HepG2 (cell line): ENCODE results near the gene SNAI3. TPM values are rescaled to one million over a fixed set of nuclear protein-coding genes. Genes with fewer than 3 reads are reported as not detected.

ENCODE experiments used
- DRAP1 ChIP-seq: IDR thresholded peaks from 2 replicates; pipeline ENCODE4 v1.6.1; 2016; ENCODE audit warnings: missing genetic modification reagents, missing compliant biosample characterization
- ETV6 ChIP-seq: sonication (generic); formaldehyde crosslinking; conservative IDR thresholded peaks from 2 replicates; pipeline ENCODE4 v1.4.0; 2020; ENCODE audit warnings: missing genetic modification reagents
- HNRNPLL ChIP-seq: fragments of 200-400 bp; formaldehyde crosslinking; IDR thresholded peaks from 2 replicates; pipeline ENCODE4 v1.6.1; 2017; ENCODE audit warnings: mild to moderate bottlenecking, low read depth, low read length; ENCODE audit not compliant: poor library complexity, severe bottlenecking
- KDM3A ChIP-seq: IDR thresholded peaks from 2 replicates; pipeline ENCODE4 v1.6.1; 2018; ENCODE audit warnings: low read depth, missing compliant biosample characterization
- KDM5A ChIP-seq: fragments of 200-600 bp; sonication (generic); IDR thresholded peaks from 2 replicates; pipeline ENCODE4 v1.7.0; 2018; ENCODE audit warnings: antibody characterized with exemption, mild to moderate bottlenecking, low read length, borderline replicate concordance
- MAFK ChIP-seq, 2 experiments: IDR thresholded peaks in 1 of 2; conservative IDR thresholded peaks in 1 of 2; 2 replicates each; pipeline ENCODE4 v1.6.1; 2011; ENCODE audit warnings: improper control_type of control experiment in 2 of 2, low read length in 2 of 2
- MEIS2 ChIP-seq: sonication (generic); formaldehyde crosslinking; IDR thresholded peaks from 2 replicates; pipeline ENCODE4 v1.9.0; 2021; ENCODE audit warnings: mild to moderate bottlenecking, missing genetic modification reagents
- MTA1 ChIP-seq: sonication (generic); formaldehyde crosslinking; IDR thresholded peaks from 2 replicates; pipeline ENCODE4 v1.4.0; 2020; ENCODE audit warnings: missing genetic modification reagents, mild to moderate bottlenecking, borderline replicate concordance
- NFYB ChIP-seq: sonication (generic); formaldehyde crosslinking; IDR thresholded peaks from 2 replicates; pipeline ENCODE4 v1.4.0; 2020; ENCODE audit warnings: missing genetic modification reagents
- ONECUT2 ChIP-seq: sonication (generic); formaldehyde crosslinking; IDR thresholded peaks from 2 replicates; pipeline ENCODE4 v1.4.0; 2020; ENCODE audit warnings: missing genetic modification reagents
- SP4 ChIP-seq: sonication (generic); formaldehyde crosslinking; IDR thresholded peaks from 2 replicates; pipeline ENCODE4 v1.8.1; 2023; ENCODE audit warnings: mild to moderate bottlenecking, missing genetic modification reagents
- ZFP36L1 ChIP-seq: sonication (generic); formaldehyde crosslinking; IDR thresholded peaks from 2 replicates; pipeline ENCODE4 v1.8.0; 2022; ENCODE audit warnings: mild to moderate bottlenecking, missing genetic modification reagents, moderate library complexity
- ZIK1 ChIP-seq: sonication (generic); formaldehyde crosslinking; IDR thresholded peaks from 2 replicates; pipeline ENCODE4 v1.5.0; 2020; ENCODE audit warnings: mild to moderate bottlenecking, low read depth, missing genetic modification reagents, borderline replicate concordance
- ZNF136 ChIP-seq: sonication (generic); formaldehyde crosslinking; IDR thresholded peaks from 2 replicates; pipeline ENCODE4 v1.8.1; 2022; ENCODE audit warnings: low read depth, mild to moderate bottlenecking, moderate library complexity, missing genetic modification reagents
- ZNF33B ChIP-seq: sonication (generic); formaldehyde crosslinking; IDR thresholded peaks from 2 replicates; pipeline ENCODE4 v1.5.1; 2020; ENCODE audit warnings: mild to moderate bottlenecking, missing genetic modification reagents
- ZNF407 ChIP-seq: sonication (generic); formaldehyde crosslinking; IDR thresholded peaks from one replicate; pipeline ENCODE4 v1.5.1; 2020; ENCODE audit warnings: mild to moderate bottlenecking, missing genetic modification reagents; ENCODE audit errors: not compliant biosample characterization
- ZNF441 ChIP-seq: sonication (generic); formaldehyde crosslinking; IDR thresholded peaks from 2 replicates; pipeline ENCODE4 v1.7.0; 2021; ENCODE audit warnings: missing genetic modification reagents, borderline replicate concordance
- ZNF614 ChIP-seq: IDR thresholded peaks from 2 replicates; pipeline ENCODE4 v1.6.1; 2018; ENCODE audit warnings: missing biosample characterization, missing genetic modification reagents, inconsistent platforms, borderline replicate concordance
- ZNF703 ChIP-seq: sonication (generic); formaldehyde crosslinking; IDR thresholded peaks from 2 replicates; pipeline ENCODE4 v1.5.1; 2020; ENCODE audit warnings: missing genetic modification reagents, mild to moderate bottlenecking, moderate library complexity, borderline replicate concordance
- ZNF784 ChIP-seq: sonication (generic); formaldehyde crosslinking; IDR thresholded peaks from 2 replicates; pipeline ENCODE4 v1.5.1; 2020; ENCODE audit warnings: missing genetic modification reagents, mild to moderate bottlenecking, borderline replicate concordance
- polyA plus RNA-seq, 8 experiments: library from polyadenylated mRNA; depleted of rRNA in 3 of 8; stranded (reverse) in 7 of 8; unstranded in 1 of 8; fragments of >200 nt; fragmentation: Illumina TruSeq in 4 of 8; extraction: Trizol in 4 of 8; gene quantifications; 2 replicates each; pipeline versions ENCODE4 v1.2.1 to v1.2.3, GENCODE V29; 2011 to 2016; ENCODE audit warnings: low read depth in 4 of 8, missing spikeins in 1 of 8, mixed read lengths in 1 of 8; ENCODE audit not compliant: insufficient read depth in 1 of 8
- total RNA-seq, 5 experiments: library from RNA; depleted of rRNA; stranded (reverse); fragments of >200 nt; fragmentation: Illumina TruSeq; extraction: Trizol; gene quantifications; 2 replicates each; pipeline ENCODE4 v1.2.3, GENCODE V29; 2016; ENCODE audit warnings: low read depth in 1 of 5

Gene SNAI3
- total and polyA plus RNA-seq, 2 of the 13 experiments (the other 11 are each of a cell fraction or from before 2014, with no cell fraction given), result 0.09 to 0.18 TPM

- peak; percentile 34; the same call in 1 of the 2 replicates for TF ChIP-seq ZNF136 (CRISPR knock-in tag)
- peak; percentile 95 for TF ChIP-seq ZNF784
- 0 out of 2 replicates have a peak, but pooled peaks have one; percentile 51 for TF ChIP-seq ZNF614 (CRISPR knock-in tag)
- TF ChIP-seq MTA1 (CRISPR knock-in tag), result peak; percentile 93
- peak; percentile 26 for TF ChIP-seq ETV6 (CRISPR knock-in tag)
- TF ChIP-seq ZNF33B, result peak; percentile 43; the same call in 1 of the 2 replicates
- peak; percentile 82; the same call in 1 of the 2 replicates for TF ChIP-seq MEIS2 (CRISPR knock-in tag)
- TF ChIP-seq ZNF703 (CRISPR knock-in tag), result no peak
- peak; percentile 89; the same call in 1 of the 2 replicates for TF ChIP-seq ZIK1 (CRISPR knock-in tag)
- peak; percentile 92 for TF ChIP-seq SP4 (CRISPR knock-in tag)
- peak; percentile 98 for TF ChIP-seq KDM5A
- peak in 1 of 2 experiments; percentile 39; a peak in 1 of 4 replicates for TF ChIP-seq MAFK (conservative IDR thresholded peaks at IDR 0.05 in 1 of 2, IDR thresholded peaks at IDR 0.05 in 1 of 2; ENCODE audit: low read length in 2 of 2)
- no peak for TF ChIP-seq ZFP36L1 (CRISPR knock-in tag)
- peak; percentile 61; the same call in 1 of the 2 replicates for TF ChIP-seq KDM3A (CRISPR knock-in tag)
- no peak for TF ChIP-seq HNRNPLL
- TF ChIP-seq NFYB (CRISPR knock-in tag), result peak; percentile 34; the same call in 1 of the 2 replicates
- 0 out of 2 replicates have a peak, but pooled peaks have one; percentile 60 for TF ChIP-seq ZNF441 (CRISPR knock-in tag)
- peak; percentile 66 for TF ChIP-seq ZNF407 (CRISPR knock-in tag)
- TF ChIP-seq DRAP1 (CRISPR knock-in tag), result 0 out of 2 replicates have a peak, but pooled peaks have one; percentile 25
- TF ChIP-seq ONECUT2, result no peak
Measured at GRCh38 chr16:88706229-88706964, 20.1 kb upstream of the SNAI3 start, which contains the start of the genes CTU2 and RNF166 (continued).
